HEK293T (cell line): ENCODE measurements around the gene DEGS1.

ENCODE experiments used
- ARNT ChIP-seq: fragments of 450-650 bp; IDR thresholded peaks from 2 replicates; pipeline ENCODE4 v1.6.1; 2017; ENCODE audit warnings: mild to moderate bottlenecking
- BHLHE40 ChIP-seq: fragments of 450-650 bp; IDR thresholded peaks from 2 replicates; pipeline ENCODE4 v1.6.1; 2016; ENCODE audit warnings: mild to moderate bottlenecking, moderate library complexity, borderline replicate concordance
- CTBP1 ChIP-seq: fragments of 450-650 bp; IDR thresholded peaks from 2 replicates; pipeline ENCODE4 v1.6.1; 2016; ENCODE audit warnings: borderline replicate concordance
- FOXA1 ChIP-seq: fragments of 450-650 bp; IDR thresholded peaks from 2 replicates; pipeline ENCODE4 v1.6.1; 2016; ENCODE audit warnings: mild to moderate bottlenecking
- FOXM1 ChIP-seq: fragments of 450-650 bp; IDR thresholded peaks from 2 replicates; pipeline ENCODE4 v1.6.1; 2017; ENCODE audit warnings: mild to moderate bottlenecking, borderline replicate concordance
- HDGF ChIP-seq: fragments of 450-650 bp; IDR thresholded peaks from 2 replicates; pipeline ENCODE4 v1.6.1; 2017; ENCODE audit warnings: antibody characterized with exemption, borderline replicate concordance
- L3MBTL2 ChIP-seq: fragments of 450-650 bp; conservative IDR thresholded peaks from 2 replicates; pipeline ENCODE4 v1.6.1; 2016; ENCODE audit warnings: mild to moderate bottlenecking
- NFRKB ChIP-seq: fragments of 450-650 bp; IDR thresholded peaks from 2 replicates; pipeline ENCODE4 v1.6.1; 2016; ENCODE audit warnings: mild to moderate bottlenecking, moderate library complexity
- SP1 ChIP-seq: fragments of 450-650 bp; IDR thresholded peaks from 2 replicates; pipeline ENCODE4 v1.6.1; 2017
- SUZ12 ChIP-seq: fragments of 450-650 bp; IDR thresholded peaks from 2 replicates; pipeline ENCODE4 v1.6.1; 2016; ENCODE audit warnings: mild to moderate bottlenecking
- TARDBP ChIP-seq: fragments of 450-650 bp; IDR thresholded peaks from 2 replicates; pipeline ENCODE4 v1.6.1; 2016
- TF ChIP-seq, protein P1 (sequence below): fragments of 450-650 bp; IDR thresholded peaks from 2 replicates; pipeline ENCODE4 v1.6.1; 2016

GRCh38 chr1:224168859-224169380, 14.1 kb upstream of the DEGS1 start:
- no peak for TF ChIP-seq ARNT
- TF ChIP-seq SP1, result no peak
- no peak for TF ChIP-seq TARDBP
- no peak for TF ChIP-seq SUZ12
- TF ChIP-seq, protein P1, sequence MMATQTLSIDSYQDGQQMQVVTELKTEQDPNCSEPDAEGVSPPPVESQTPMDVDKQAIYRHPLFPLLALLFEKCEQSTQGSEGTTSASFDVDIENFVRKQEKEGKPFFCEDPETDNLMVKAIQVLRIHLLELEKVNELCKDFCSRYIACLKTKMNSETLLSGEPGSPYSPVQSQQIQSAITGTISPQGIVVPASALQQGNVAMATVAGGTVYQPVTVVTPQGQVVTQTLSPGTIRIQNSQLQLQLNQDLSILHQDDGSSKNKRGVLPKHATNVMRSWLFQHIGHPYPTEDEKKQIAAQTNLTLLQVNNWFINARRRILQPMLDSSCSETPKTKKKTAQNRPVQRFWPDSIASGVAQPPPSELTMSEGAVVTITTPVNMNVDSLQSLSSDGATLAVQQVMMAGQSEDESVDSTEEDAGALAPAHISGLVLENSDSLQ, result no peak
- no peak for TF ChIP-seq L3MBTL2
- no peak for TF ChIP-seq CTBP1
- TF ChIP-seq FOXA1, result no peak
- no peak for TF ChIP-seq NFRKB
- TF ChIP-seq FOXM1, result no peak
- no peak for TF ChIP-seq HDGF
- TF ChIP-seq BHLHE40, result no peak
